Liver (tissue), 9 donors: Measurements from ENCODE around the gene ABCA1. TPM values are rescaled to one million over a fixed set of nuclear protein-coding genes. Genes with fewer than 3 reads are reported as not detected.

Source experiments
- DNase-seq: peaks from one replicate; pipeline ENCODE4 v3.0.0-alpha.2; 2017; ENCODE audit warnings: low spot score
- H3K27ac ChIP-seq, 2 donors: one replicate each; pipeline ENCODE4 v1.7.0; 2013; ENCODE audit warnings: inconsistent platforms in 2 of 2, low read length in 2 of 2, control low read depth in 1 of 2, low read depth in 1 of 2, mild to moderate bottlenecking in 1 of 2
- H3K27me3 ChIP-seq, 4 donors: one replicate each; pipeline versions ENCODE4 v1.6.1 to v1.7.0; 2013; ENCODE audit warnings: low read length in 3 of 4, inconsistent platforms in 1 of 4, mild to moderate bottlenecking in 1 of 4, moderate library complexity in 1 of 4; ENCODE audit not compliant: control insufficient read depth in 4 of 4, insufficient read depth in 4 of 4
- H3K36me3 ChIP-seq, 4 donors: one replicate each; pipeline versions ENCODE4 v1.6.1 to v1.7.0; 2013; ENCODE audit warnings: low read length in 3 of 4, mild to moderate bottlenecking in 3 of 4, low read depth in 1 of 4, moderate library complexity in 1 of 4; ENCODE audit not compliant: control insufficient read depth in 4 of 4, insufficient read depth in 3 of 4
- H3K4me1 ChIP-seq, 4 donors: one replicate each; pipeline versions ENCODE4 v1.6.1 to v1.7.0; 2013; ENCODE audit warnings: low read length in 3 of 4, mild to moderate bottlenecking in 3 of 4, moderate library complexity in 1 of 4; ENCODE audit not compliant: control insufficient read depth in 4 of 4, insufficient read depth in 4 of 4
- H3K4me3 ChIP-seq, 3 donors: one replicate each; pipeline versions ENCODE4 v1.6.1 to v1.7.0; 2013; ENCODE audit warnings: low read length in 3 of 3, control low read depth in 1 of 3, low read depth in 1 of 3, mild to moderate bottlenecking in 1 of 3
- H3K9ac ChIP-seq, 2 donors: one replicate each; pipeline ENCODE4 v1.7.0; 2013; ENCODE audit warnings: low read length in 2 of 2, mild to moderate bottlenecking in 2 of 2, moderate library complexity in 2 of 2, control low read depth in 1 of 2, low read depth in 1 of 2
- H3K9me3 ChIP-seq, 4 donors: one replicate each; pipeline versions ENCODE4 v1.6.1 to v1.7.0; 2013; ENCODE audit warnings: low read length in 3 of 4; ENCODE audit not compliant: control insufficient read depth in 4 of 4
- ATF3 ChIP-seq: IDR thresholded peaks from 2 replicates; pipeline ENCODE4 v1.6.1; 2016; ENCODE audit warnings: antibody characterized with exemption
- EGR1 ChIP-seq, 2 donors: IDR thresholded peaks; 2 replicates each; pipeline ENCODE4 v1.6.1; 2016 to 2018; ENCODE audit warnings: antibody characterized with exemption in 2 of 2, low read depth in 2 of 2
- FOXA1 ChIP-seq: IDR thresholded peaks from 2 replicates; pipeline ENCODE4 v1.6.1; 2016; ENCODE audit warnings: antibody characterized with exemption
- FOXA2 ChIP-seq: IDR thresholded peaks from 2 replicates; pipeline ENCODE4 v1.6.1; 2016; ENCODE audit warnings: antibody characterized with exemption
- GABPA ChIP-seq, 2 donors: IDR thresholded peaks in 1 of 2; conservative IDR thresholded peaks in 1 of 2; 2 replicates each; pipeline ENCODE4 v1.6.1; 2016; ENCODE audit warnings: antibody characterized with exemption in 2 of 2, mild to moderate bottlenecking in 1 of 2, moderate library complexity in 1 of 2
- HNF4A ChIP-seq, 2 donors: conservative IDR thresholded peaks; 2 replicates each; pipeline ENCODE4 v1.6.1; 2016; ENCODE audit warnings: antibody characterized with exemption in 2 of 2, mild to moderate bottlenecking in 2 of 2
- HNF4G ChIP-seq: IDR thresholded peaks from 2 replicates; pipeline ENCODE4 v1.6.1; 2016; ENCODE audit warnings: antibody characterized with exemption
- JUND ChIP-seq, 2 donors: IDR thresholded peaks; 2 replicates each; pipeline ENCODE4 v1.6.1; 2016; ENCODE audit warnings: antibody characterized with exemption in 2 of 2
- MAX ChIP-seq: IDR thresholded peaks from 2 replicates; pipeline ENCODE4 v1.6.1; 2016; ENCODE audit warnings: antibody characterized with exemption
- NR2F2 ChIP-seq: IDR thresholded peaks from 2 replicates; pipeline ENCODE4 v1.6.1; 2016; ENCODE audit warnings: antibody characterized with exemption
- RAD21 ChIP-seq, 2 donors: IDR thresholded peaks; 2 replicates each; pipeline ENCODE4 v1.6.1; 2016; ENCODE audit warnings: antibody characterized with exemption in 2 of 2, mild to moderate bottlenecking in 2 of 2
- REST ChIP-seq: IDR thresholded peaks from 2 replicates; pipeline ENCODE4 v1.6.1; 2016; ENCODE audit warnings: antibody characterized with exemption, mild to moderate bottlenecking
- RXRA ChIP-seq, 2 donors: IDR thresholded peaks; 2 replicates each; pipeline ENCODE4 v1.6.1; 2017 to 2018; ENCODE audit warnings: antibody characterized with exemption in 2 of 2, mild to moderate bottlenecking in 1 of 2
- SP1 ChIP-seq: IDR thresholded peaks from 2 replicates; pipeline ENCODE4 v1.6.1; 2018; ENCODE audit warnings: antibody characterized with exemption, mild to moderate bottlenecking
- TAF1 ChIP-seq: conservative IDR thresholded peaks from 2 replicates; pipeline ENCODE4 v1.6.1; 2016; ENCODE audit warnings: antibody characterized with exemption, mild to moderate bottlenecking
- YY1 ChIP-seq: IDR thresholded peaks from 2 replicates; pipeline ENCODE4 v1.6.1; 2016; ENCODE audit warnings: antibody characterized with exemption, mild to moderate bottlenecking
- WGBS: extraction: QIAGEN DNeasy Blood & Tissue Kit; methylation state at CpG from one replicate; pipeline ENCODE4 v1.1.7; 2013; 5-methylcytosine and 5-hydroxymethylcytosine counted together
- polyA plus RNA-seq, 2 donors: library from polyadenylated mRNA; stranded (reverse) in 1 of 2; unstranded in 1 of 2; fragments of 200-250 nt in 1 of 2; fragments of >200 nt in 1 of 2; fragmentation: Nextera tagmentation in 1 of 2; extraction: Ambion mirVana in 1 of 2; gene quantifications; one replicate each; pipeline versions ENCODE4 v1.2.1 to v1.2.3, GENCODE V29; 2013 to 2015
- total RNA-seq, 2 donors: library from RNA; depleted of rRNA; stranded (reverse); fragments of >200 nt; gene quantifications; one replicate each; pipeline ENCODE4 v1.2.3, GENCODE V29; 2014
- TF ChIP-seq, protein P1 (sequence below): IDR thresholded peaks from 2 replicates; pipeline ENCODE4 v1.6.1; 2016; ENCODE audit warnings: antibody characterized with exemption
- TF ChIP-seq, protein P2 (sequence below): fragments of 150-350 bp; IDR thresholded peaks from 2 replicates; pipeline ENCODE4 v1.5.1; 2017; ENCODE audit warnings: improper control_type of control experiment, low read depth, low read length; ENCODE audit not compliant: missing input control
- donor health status: healthy.
- donor health status: healthy.
- donor health status: healthy.
- donor health status: healthy.
- donor health status: healthy.

ABCA1 gene
- total and polyA plus RNA-seq, 4 donors = 15.4 to 223 (median 62.9) TPM

DNA sequence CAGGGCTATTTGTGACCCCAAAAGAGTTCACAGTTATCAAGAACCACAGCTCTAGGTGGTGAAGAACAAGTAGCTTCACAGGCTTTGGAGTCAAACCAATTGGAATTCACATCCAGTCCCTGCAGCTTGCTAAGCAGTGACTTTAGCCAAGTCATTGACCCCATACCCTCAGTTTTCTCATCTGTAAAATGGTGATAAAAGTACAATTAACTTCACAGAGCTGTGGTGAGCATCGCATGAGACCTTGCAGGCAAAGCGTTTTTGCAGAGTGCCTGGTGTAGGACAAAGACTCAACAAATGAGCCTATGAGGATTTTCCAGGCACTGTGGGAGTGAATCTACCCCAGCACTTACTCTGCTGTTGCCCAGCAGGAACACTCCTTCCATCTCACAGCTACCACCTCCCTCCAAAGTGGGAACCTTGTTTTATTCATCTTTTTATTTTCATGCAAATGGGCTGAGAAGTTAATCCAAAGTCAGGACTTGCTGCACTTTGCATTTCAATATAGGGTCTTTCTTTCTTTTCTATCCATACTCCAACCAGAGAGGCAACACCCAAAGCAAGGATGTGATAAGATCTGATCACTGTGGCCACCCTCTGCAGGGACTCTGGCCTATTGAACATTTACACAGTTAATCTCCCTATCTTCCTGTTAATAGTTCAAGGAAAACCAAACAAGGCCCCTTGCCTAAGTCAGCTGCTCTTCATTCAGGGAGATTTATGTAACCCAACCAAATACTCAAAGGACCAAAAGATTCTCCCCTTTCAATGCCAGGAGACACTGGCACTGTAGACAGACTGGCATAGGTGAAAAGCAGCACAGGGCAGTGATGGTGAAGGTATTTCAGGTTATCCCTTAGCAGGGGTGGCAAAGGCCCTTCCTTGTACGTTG is 41.9 kb downstream of the ABCA1 start:
- H3K4me1 ChIP-seq = peaks cover 9 to 58% (median 49%) of the 10 kb centered on the region in 4 donors
- no peak overlapping the region for H3K9ac ChIP-seq
- no peak overlapping the region for H3K4me3 ChIP-seq
- H3K27ac ChIP-seq = no peak overlapping the region
- 69% methylated on average over 3 of the region's 3 CpGs for whole genome bisulfite sequencing
- DNase-seq = no peak
- TF ChIP-seq HNF4G (peak; percentile 53), REST (peak; percentile 57), RXRA (IDR thresholded peaks at IDR 0.05) (peak; percentile 72 to 93), MAX (peak; percentile 81), JUND (IDR thresholded peaks at IDR 0.05) (peak in 1 of 2 donors; percentile 84), HNF4A (conservative IDR thresholded peaks at IDR 0.05) (peak; percentile 87 to 94), RAD21 (IDR thresholded peaks at IDR 0.05) (peak; percentile 53 to 59), SP1 (peak; percentile 52), EGR1 (IDR thresholded peaks at IDR 0.05; ENCODE audit: low read depth in 2 of 2) (peak in 1 of 2 donors; percentile 47), FOXA2 (peak; percentile 75), NR2F2 (no peak), ATF3 (no peak), YY1 (peak; percentile 28), TAF1 (no peak), GABPA (IDR thresholded peaks at IDR 0.05 in 1 of 2, conservative IDR thresholded peaks at IDR 0.05 in 1 of 2) (no peak), FOXA1 (peak; percentile 68)
- TF ChIP-seq, protein P1, sequence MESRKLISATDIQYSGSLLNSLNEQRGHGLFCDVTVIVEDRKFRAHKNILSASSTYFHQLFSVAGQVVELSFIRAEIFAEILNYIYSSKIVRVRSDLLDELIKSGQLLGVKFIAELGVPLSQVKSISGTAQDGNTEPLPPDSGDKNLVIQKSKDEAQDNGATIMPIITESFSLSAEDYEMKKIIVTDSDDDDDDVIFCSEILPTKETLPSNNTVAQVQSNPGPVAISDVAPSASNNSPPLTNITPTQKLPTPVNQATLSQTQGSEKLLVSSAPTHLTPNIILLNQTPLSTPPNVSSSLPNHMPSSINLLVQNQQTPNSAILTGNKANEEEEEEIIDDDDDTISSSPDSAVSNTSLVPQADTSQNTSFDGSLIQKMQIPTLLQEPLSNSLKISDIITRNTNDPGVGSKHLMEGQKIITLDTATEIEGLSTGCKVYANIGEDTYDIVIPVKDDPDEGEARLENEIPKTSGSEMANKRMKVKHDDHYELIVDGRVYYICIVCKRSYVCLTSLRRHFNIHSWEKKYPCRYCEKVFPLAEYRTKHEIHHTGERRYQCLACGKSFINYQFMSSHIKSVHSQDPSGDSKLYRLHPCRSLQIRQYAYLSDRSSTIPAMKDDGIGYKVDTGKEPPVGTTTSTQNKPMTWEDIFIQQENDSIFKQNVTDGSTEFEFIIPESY = peak; percentile 79
- TF ChIP-seq, protein P2, sequence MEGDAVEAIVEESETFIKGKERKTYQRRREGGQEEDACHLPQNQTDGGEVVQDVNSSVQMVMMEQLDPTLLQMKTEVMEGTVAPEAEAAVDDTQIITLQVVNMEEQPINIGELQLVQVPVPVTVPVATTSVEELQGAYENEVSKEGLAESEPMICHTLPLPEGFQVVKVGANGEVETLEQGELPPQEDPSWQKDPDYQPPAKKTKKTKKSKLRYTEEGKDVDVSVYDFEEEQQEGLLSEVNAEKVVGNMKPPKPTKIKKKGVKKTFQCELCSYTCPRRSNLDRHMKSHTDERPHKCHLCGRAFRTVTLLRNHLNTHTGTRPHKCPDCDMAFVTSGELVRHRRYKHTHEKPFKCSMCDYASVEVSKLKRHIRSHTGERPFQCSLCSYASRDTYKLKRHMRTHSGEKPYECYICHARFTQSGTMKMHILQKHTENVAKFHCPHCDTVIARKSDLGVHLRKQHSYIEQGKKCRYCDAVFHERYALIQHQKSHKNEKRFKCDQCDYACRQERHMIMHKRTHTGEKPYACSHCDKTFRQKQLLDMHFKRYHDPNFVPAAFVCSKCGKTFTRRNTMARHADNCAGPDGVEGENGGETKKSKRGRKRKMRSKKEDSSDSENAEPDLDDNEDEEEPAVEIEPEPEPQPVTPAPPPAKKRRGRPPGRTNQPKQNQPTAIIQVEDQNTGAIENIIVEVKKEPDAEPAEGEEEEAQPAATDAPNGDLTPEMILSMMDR = no peak
- no peaks in the 10 kb centered on the region for H3K9me3 ChIP-seq
- H3K36me3 ChIP-seq = peaks cover 9 to 68% (median 61%) of the 10 kb centered on the region in 4 donors
- H3K27me3 ChIP-seq = no peaks in the 10 kb centered on the region
